T-helper 17 cell (primary cell): ENCODE results near the gene SIT1. TPM values are rescaled to one million over a fixed set of nuclear protein-coding genes. Genes with fewer than 3 reads are reported as not detected.
A peak's percentile ranks its signal among the peaks of the same experiment; 100 is the strongest.
"Not testable (repeated sequence)": the region's sequence is repeated elsewhere in the genome, so short reads cannot be mapped to it uniquely, and the experiment has no call there.

Experiments used
- ATAC-seq: fragments of 150-1000 bp; cut with Tn5 transposase; 2 replicates; pipeline ENCODE4 v1.10.0; 2021; ENCODE audit warnings: mild to moderate bottlenecking, moderate library complexity
- DNase-seq, 3 donors: peaks; one replicate each; pipeline versions ENCODE4 v3.0.0 to v3.0.0-alpha.2; 2020 to 2021
- H3K9me3 ChIP-seq: one replicate; pipeline ENCODE4 v1.7.0; 2013; ENCODE audit warnings: low read length, mild to moderate bottlenecking; ENCODE audit not compliant: control insufficient read depth, poor library complexity, severe bottlenecking
- H3K27ac Mint-ChIP-seq: one replicate; pipeline ENCODE4 v1.8.0; 2022; ENCODE audit warnings: mild to moderate bottlenecking, moderate library complexity, mixed read lengths
- H3K27me3 Mint-ChIP-seq: one replicate; pipeline ENCODE4 v1.8.0; 2022; ENCODE audit warnings: mixed read lengths
- H3K36me3 Mint-ChIP-seq: one replicate; pipeline ENCODE4 v1.8.0; 2022; ENCODE audit warnings: low read depth, mixed read lengths
- H3K4me1 Mint-ChIP-seq: one replicate; pipeline ENCODE4 v1.8.0; 2022; ENCODE audit warnings: mild to moderate bottlenecking, mixed read lengths
- H3K4me3 Mint-ChIP-seq: one replicate; pipeline ENCODE4 v1.8.0; 2022; ENCODE audit warnings: mild to moderate bottlenecking, moderate library complexity, mixed read lengths
- total RNA-seq, 4 donors: library from RNA in 2 of 4; stranded (reverse) in 2 of 4; gene quantifications; one replicate each; pipeline ENCODE4 v1.2.3 and lab custom pipeline; 2022 to 2026

SIT1 gene
- total RNA-seq, 2 donors from 2014 or later: 33.9 to 48.9 TPM

GRCh38 chr9:35649431-35650340 is 1.0 kb downstream of the SIT1 start:
- DNase-seq: no peak
- Mint-ChIP-seq H3K27me3 (no peaks in the 10 kb centered on the region), H3K36me3 (peaks cover 4% of the 10 kb centered on the region), H3K27ac (peak overlapping the region; percentile 98), H3K4me3 (peak overlapping the region; percentile 98), H3K4me1 (peaks cover 42% of the 10 kb centered on the region)
- H3K9me3 ChIP-seq: no peaks in the 10 kb centered on the region
- ATAC-seq: no peak

- DNase-seq: peak; percentile 89 to 90 (median 90)
- Mint-ChIP-seq H3K4me1 (peaks cover 41% of the 10 kb centered on the region), H3K36me3 (peaks cover 4% of the 10 kb centered on the region)
Measured at GRCh38 chr9:35646533-35647265, 4.0 kb downstream of the SIT1 start.

GRCh38 chr9:35646153-35646532 is 4.6 kb downstream of the SIT1 start:
- H3K27me3 Mint-ChIP-seq: no peaks in the 10 kb centered on the region
- H3K4me3 Mint-ChIP-seq: peak overlapping the region; percentile 98
- H3K27ac Mint-ChIP-seq: peak overlapping the region; percentile 98
- peaks cover 4% of the 10 kb centered on the region for H3K36me3 Mint-ChIP-seq
- DNase-seq (no peak), ATAC-seq (no peak)
- no peaks in the 10 kb centered on the region for H3K9me3 ChIP-seq
- peaks cover 37% of the 10 kb centered on the region for H3K4me1 Mint-ChIP-seq

More at GRCh38 chr9:35646533-35647265, 4.0 kb downstream of the SIT1 start:
- no peaks in the 10 kb centered on the region for H3K9me3 ChIP-seq
- peak overlapping the region; percentile 98 for H3K27ac Mint-ChIP-seq
- H3K4me3 Mint-ChIP-seq: peak overlapping the region; percentile 98
- ATAC-seq: peak; percentile 89
- no peaks in the 10 kb centered on the region for H3K27me3 Mint-ChIP-seq

GRCh38 chr9:35645736-35646135 is 5.0 kb downstream of the SIT1 start:
- Mint-ChIP-seq H3K4me1 (peaks cover 33% of the 10 kb centered on the region), H3K4me3 (peak overlapping the region; percentile 98), H3K27ac (peak overlapping the region; percentile 98)
- not testable (repeated sequence) for ATAC-seq, H3K36me3 Mint-ChIP-seq, DNase-seq, H3K9me3 ChIP-seq, H3K27me3 Mint-ChIP-seq

- no peak for DNase-seq
- no peaks in the 10 kb centered on the region for H3K27me3 Mint-ChIP-seq
- H3K9me3 ChIP-seq: no peaks in the 10 kb centered on the region
- no peak overlapping the region for H3K27ac Mint-ChIP-seq
- ATAC-seq: no peak
- no peak overlapping the region for H3K4me3 Mint-ChIP-seq
- H3K36me3 Mint-ChIP-seq: peaks cover 2% of the 10 kb centered on the region
- H3K4me1 Mint-ChIP-seq: peaks cover 28% of the 10 kb centered on the region
Measured at GRCh38 chr9:35643046-35643445, 7.7 kb downstream of the SIT1 start.

- H3K36me3 Mint-ChIP-seq, ATAC-seq, DNase-seq, H3K9me3 ChIP-seq, H3K27ac Mint-ChIP-seq, H3K27me3 Mint-ChIP-seq, H3K4me3 Mint-ChIP-seq: not testable (repeated sequence)
- peaks cover 31% of the 10 kb centered on the region for H3K4me1 Mint-ChIP-seq
Measured at GRCh38 chr9:35641478-35641877, 9.3 kb downstream of the SIT1 start.

- H3K9me3 ChIP-seq, DNase-seq, H3K27me3 Mint-ChIP-seq, ATAC-seq, H3K4me3 Mint-ChIP-seq, H3K27ac Mint-ChIP-seq, H3K36me3 Mint-ChIP-seq: not testable (repeated sequence)
- peaks cover 29% of the 10 kb centered on the region for H3K4me1 Mint-ChIP-seq
Measured at GRCh38 chr9:35640431-35640830, 10.3 kb downstream of the SIT1 start.

- Mint-ChIP-seq H3K27ac (no peak overlapping the region), H3K36me3 (peaks cover 5% of the 10 kb centered on the region), H3K4me3 (no peak overlapping the region), H3K4me1 (peaks cover 32% of the 10 kb centered on the region), H3K27me3 (no peaks in the 10 kb centered on the region)
- ATAC-seq (no peak), DNase-seq (no peak)
- H3K9me3 ChIP-seq: no peaks in the 10 kb centered on the region
Measured at GRCh38 chr9:35639631-35640030, 11.1 kb downstream of the SIT1 start.

GRCh38 chr9:35639225-35639624 is 11.5 kb downstream of the SIT1 start:
- DNase-seq, H3K27me3 Mint-ChIP-seq, H3K4me3 Mint-ChIP-seq, H3K36me3 Mint-ChIP-seq, H3K9me3 ChIP-seq, H3K27ac Mint-ChIP-seq, ATAC-seq: not testable (repeated sequence)
- H3K4me1 Mint-ChIP-seq: peaks cover 33% of the 10 kb centered on the region

GRCh38 chr9:35638751-35639150 is 12.0 kb downstream of the SIT1 start:
- ATAC-seq: peak; percentile 41
- H3K27me3 Mint-ChIP-seq, H3K4me3 Mint-ChIP-seq, H3K36me3 Mint-ChIP-seq, DNase-seq, H3K9me3 ChIP-seq: not testable (repeated sequence)
- Mint-ChIP-seq H3K27ac (peak overlapping the region; percentile 65), H3K4me1 (peaks cover 33% of the 10 kb centered on the region)

GRCh38 chr9:35637427-35637955 is 13.2 kb downstream of the SIT1 start:
- H3K36me3 Mint-ChIP-seq, H3K9me3 ChIP-seq, DNase-seq, H3K4me3 Mint-ChIP-seq, H3K27me3 Mint-ChIP-seq, ATAC-seq: not testable (repeated sequence)
- Mint-ChIP-seq H3K4me1 (peaks cover 32% of the 10 kb centered on the region), H3K27ac (peak overlapping the region; percentile 65)

GRCh38 chr9:35636877-35637246 is 13.9 kb downstream of the SIT1 start:
- Mint-ChIP-seq H3K27ac (peak overlapping the region; percentile 51), H3K4me1 (peaks cover 32% of the 10 kb centered on the region)
- not testable (repeated sequence) for H3K9me3 ChIP-seq, H3K4me3 Mint-ChIP-seq, DNase-seq, H3K27me3 Mint-ChIP-seq, H3K36me3 Mint-ChIP-seq, ATAC-seq

GRCh38 chr9:35636135-35636876 is 14.4 kb downstream of the SIT1 start:
- H3K9me3 ChIP-seq: no peaks in the 10 kb centered on the region
- no peaks in the 10 kb centered on the region for H3K27me3 Mint-ChIP-seq
- H3K36me3 Mint-ChIP-seq: peaks cover 6% of the 10 kb centered on the region
- DNase-seq: no peak
- peak overlapping the region; percentile 51 for H3K27ac Mint-ChIP-seq
- no peak for ATAC-seq
- H3K4me3 Mint-ChIP-seq: no peak overlapping the region
- H3K4me1 Mint-ChIP-seq: peaks cover 32% of the 10 kb centered on the region
